Measurements from ENCODE around the gene ATOSA. TPM values are rescaled to one million over a fixed set of nuclear protein-coding genes. Genes with fewer than 3 reads are reported as not detected.

Gene ATOSA
- total and polyA plus RNA-seq, 9 donors: 21.3 to 74.6 (median 30.9) TPM

- no peaks in the 10 kb centered on the region for H3K4me1 ChIP-seq (ENCODE audit: insufficient read depth)
These were observed 5.9 kb downstream of the ATOSA start for GRCh38 chr15:52673312-52673711.

DNA sequence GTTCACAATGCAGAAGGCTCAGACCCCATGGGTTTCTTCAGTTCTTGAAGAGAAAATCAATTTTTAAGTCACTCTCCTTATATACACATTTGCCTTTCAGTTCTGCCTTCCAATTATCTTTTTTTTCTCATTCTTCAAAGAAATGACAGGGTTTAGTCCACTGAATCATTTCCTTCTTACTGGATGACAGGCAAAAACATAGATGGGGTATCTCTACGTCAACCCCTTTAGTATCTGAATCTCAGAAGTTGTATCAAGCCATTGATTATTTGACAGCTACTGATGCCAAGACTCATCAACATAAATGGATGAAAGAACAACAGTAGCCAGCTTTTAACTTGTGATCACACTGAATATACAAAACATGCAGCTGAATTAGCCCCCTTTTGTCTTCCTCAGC, 6.5 kb downstream of the ATOSA start:
- no peaks in the 10 kb centered on the region for H3K4me1 ChIP-seq (ENCODE audit: insufficient read depth)
- WGBS, 3 donors: 98 to 99% (median 98%) methylated on average over 1 of the region's 1 CpG
- H3K36me3 ChIP-seq: no peaks in the 10 kb centered on the region
- intact Hi-C loops (cut with DNase I): no loop called here
- TF ChIP-seq EP300 (IDR thresholded peaks at IDR 0.05) (no peak), POLR2A (IDR thresholded peaks at IDR 0.05) (no peak), CTCF (IDR thresholded peaks at IDR 0.05) (no peak)
- H3K4me3 ChIP-seq: no peak overlapping the region
- no peak overlapping the region for H3K27ac ChIP-seq
- no peaks in the 10 kb centered on the region for H3K9me3 ChIP-seq
- no peak for DNase-seq
- no peaks in the 10 kb centered on the region for H3K27me3 ChIP-seq

More at GRCh38 chr15:52673312-52673711, 5.9 kb downstream of the ATOSA start:
- no peaks in the 10 kb centered on the region for H3K9me3 ChIP-seq
- TF ChIP-seq POLR2A (IDR thresholded peaks at IDR 0.05) (no peak), EP300 (IDR thresholded peaks at IDR 0.05) (no peak), CTCF (IDR thresholded peaks at IDR 0.05) (no peak)
- H3K4me3 ChIP-seq: no peak overlapping the region
- intact Hi-C loops (cut with DNase I): no loop called here
- H3K27me3 ChIP-seq: no peaks in the 10 kb centered on the region
- H3K36me3 ChIP-seq: no peaks in the 10 kb centered on the region
- DNase-seq: no peak
- H3K27ac ChIP-seq: no peak overlapping the region
- WGBS, 3 donors: 73 to 82% (median 79%) methylated on average over 2 of the region's 2 CpGs

DNA sequence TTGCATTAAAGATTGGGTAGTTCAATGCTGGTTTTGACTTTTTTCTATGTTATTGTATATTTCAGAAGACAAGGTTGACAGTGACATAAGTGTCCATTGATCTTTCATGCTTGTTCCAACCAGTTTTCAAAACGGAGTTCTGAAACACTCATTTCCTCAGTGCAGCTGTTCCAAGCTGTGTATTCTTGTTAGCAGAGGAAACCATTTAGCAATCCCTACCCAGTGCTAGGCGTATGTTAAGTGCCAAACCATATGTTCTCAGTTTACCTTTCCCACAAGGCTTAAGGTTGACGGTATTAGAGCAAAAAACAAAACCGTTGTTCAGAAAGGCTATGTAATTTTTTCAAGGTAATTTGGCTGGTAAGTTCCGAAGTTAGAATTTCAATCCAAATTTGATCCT, 9.1 kb downstream of the ATOSA start:
- Histone ChIP-seq H3K27me3 (no peaks in the 10 kb centered on the region), H3K36me3 (no peaks in the 10 kb centered on the region), H3K9me3 (no peaks in the 10 kb centered on the region), H3K27ac (no peak overlapping the region), H3K4me1 (ENCODE audit: insufficient read depth) (no peaks in the 10 kb centered on the region), H3K4me3 (no peak overlapping the region)
- 92 to 95% (median 92%) methylated on average over 5 of the region's 5 CpGs for WGBS, 3 donors
- no peak for TF ChIP-seq EP300 (IDR thresholded peaks at IDR 0.05)
- no peak for TF ChIP-seq POLR2A (IDR thresholded peaks at IDR 0.05)
- TF ChIP-seq CTCF (IDR thresholded peaks at IDR 0.05): no peak
- intact Hi-C loops (cut with DNase I): no loop called here
- no peak for DNase-seq

GRCh38 chr15:52668133-52668532, 11.1 kb downstream of the ATOSA start:
- H3K27me3 ChIP-seq: no peaks in the 10 kb centered on the region
- DNase-seq: no peak
- no peaks in the 10 kb centered on the region for H3K9me3 ChIP-seq
- no peaks in the 10 kb centered on the region for H3K36me3 ChIP-seq
- WGBS, 3 donors: 60 to 80% (median 68%) methylated on average over 4 of the region's 4 CpGs
- H3K27ac ChIP-seq: no peak overlapping the region
- H3K4me1 ChIP-seq (ENCODE audit: insufficient read depth): no peaks in the 10 kb centered on the region
- intact Hi-C loops (cut with DNase I): no loop called here
- TF ChIP-seq POLR2A (IDR thresholded peaks at IDR 0.05): no peak
- no peak for TF ChIP-seq EP300 (IDR thresholded peaks at IDR 0.05)
- TF ChIP-seq CTCF (IDR thresholded peaks at IDR 0.05): no peak
- H3K4me3 ChIP-seq: no peak overlapping the region

- 86 to 91% (median 89%) methylated on average over 3 of the region's 3 CpGs for WGBS, 3 donors
- no peak for TF ChIP-seq POLR2A (IDR thresholded peaks at IDR 0.05)
- TF ChIP-seq EP300 (IDR thresholded peaks at IDR 0.05): no peak
- no peak overlapping the region for H3K27ac ChIP-seq
- H3K27me3 ChIP-seq: no peaks in the 10 kb centered on the region
- no peaks in the 10 kb centered on the region for H3K4me1 ChIP-seq (ENCODE audit: insufficient read depth)
- no peak for DNase-seq
- H3K4me3 ChIP-seq: no peak overlapping the region
- intact Hi-C loops (cut with DNase I): no loop called here
- H3K36me3 ChIP-seq: no peaks in the 10 kb centered on the region
- H3K9me3 ChIP-seq: no peaks in the 10 kb centered on the region
These were observed 11.6 kb downstream of the ATOSA start for GRCh38 chr15:52667597-52667996.

All from ovary (tissue), 9 donors.